Measurements from ENCODE around the gene HES3. TPM values are rescaled to one million over a fixed set of nuclear protein-coding genes. Genes with fewer than 3 reads are reported as not detected.
A peak's percentile ranks its signal among the peaks of the same experiment; 100 is the strongest.

Gene HES3
- total and polyA plus RNA-seq, 2 donors (not counting 1 experiment from before 2014, with no cell fraction given), result not detected

DNA sequence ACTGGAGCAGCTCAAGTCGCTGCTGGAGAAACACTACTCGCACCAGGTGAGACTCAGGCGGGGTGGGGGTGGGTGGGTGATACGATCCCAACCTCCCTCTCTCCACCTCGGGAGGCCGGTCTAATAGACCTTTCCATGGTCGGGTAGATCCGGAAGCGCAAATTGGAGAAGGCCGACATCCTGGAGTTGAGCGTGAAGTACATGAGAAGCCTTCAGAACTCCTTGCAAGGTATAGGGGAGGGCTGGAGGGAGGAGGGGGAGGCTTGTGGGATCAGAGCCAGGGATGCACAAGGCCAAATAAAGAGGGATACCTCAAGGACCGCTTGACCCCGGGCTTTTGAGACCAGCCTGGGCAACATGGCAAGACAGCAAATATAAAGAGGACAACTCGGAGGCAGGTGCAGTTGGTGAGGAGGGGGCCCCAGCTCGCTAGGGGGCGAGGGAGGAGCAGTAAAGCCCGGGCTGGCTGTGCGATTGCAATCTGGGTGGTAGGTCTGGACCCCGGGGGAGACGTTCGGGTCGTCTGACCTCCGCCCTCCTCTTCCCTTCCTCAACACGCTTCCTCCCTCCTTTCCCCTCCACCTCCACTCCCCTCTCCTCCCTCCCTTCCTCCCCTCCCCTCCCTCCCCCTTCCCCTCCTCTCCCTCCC lies 546 bp downstream of the HES3 start:
- peaks cover 17% of the 10 kb centered on the region for H3K4me1 Mint-ChIP-seq
- Histone ChIP-seq H3K9ac (ENCODE audit: low read length) (no peak overlapping the region), H3K27me3 (replicated peaks in 1 of 4; ENCODE audit: control extremely low read depth in 1 of 4, control insufficient read depth in 3 of 4, insufficient read depth in 4 of 4, low read length in 3 of 4) (peaks cover 0 to 84% (median 47%) of the 10 kb centered on the region in 4 experiments), H3K79me2 (ENCODE audit: control insufficient read depth, insufficient read depth, low read length) (no peaks in the 10 kb centered on the region), H2AFZ (ENCODE audit: insufficient read depth, low read depth, low read length, poor library complexity, severe bottlenecking) (no peak overlapping the region), H3K27ac (ENCODE audit: low read length in 2 of 2) (no peak overlapping the region), H3K36me3 (replicated peaks in 1 of 2; ENCODE audit: control extremely low read depth in 1 of 2, control insufficient read depth in 1 of 2, extremely low read depth in 1 of 2, insufficient read depth in 2 of 2, low read length in 1 of 2) (no peaks in the 10 kb centered on the region), H3K4me1 (ENCODE audit: control insufficient read depth in 2 of 2, insufficient read depth in 2 of 2, low read length in 2 of 2) (peaks cover 33% of the 10 kb centered on the region in 2 donors), H3K4me3 (ENCODE audit: control extremely low read depth in 1 of 5, extremely low read depth in 1 of 5, insufficient read depth in 1 of 5, low read depth in 2 of 5, low read length in 4 of 5) (no peak overlapping the region), H3K4me2 (replicated peaks; ENCODE audit: low read depth, low read length, poor library complexity, severe bottlenecking) (peak overlapping the region; percentile 54), H3K9me3 (ENCODE audit: control extremely low read depth in 1 of 3, control insufficient read depth in 2 of 3, insufficient read depth in 1 of 3, low read length in 2 of 3) (peaks cover 0 to 34% (median 0%) of the 10 kb centered on the region in 3 donors), H4K20me1 (ENCODE audit: control insufficient read depth, insufficient read depth, low read length, poor library complexity, severe bottlenecking) (peaks cover 6% of the 10 kb centered on the region)
- ChIA-PET CTCF (interaction anchor here (0.6 to 4.7 kb wide), 8 partner anchors 8 to 734 kb away, joined by 3 to 51 read pairs (median 4); partner anchors contain the start of gene ICMT), POLR2A (interaction anchor here (0.7 kb wide), 1 partner anchor 26 kb away, joined by 5 read pairs; no protein-coding TSS in a partner anchor)
- H3K27ac Mint-ChIP-seq, result peak overlapping the region; percentile 15
- no peak overlapping the region for H3K4me3 Mint-ChIP-seq
- H3K27me3 Mint-ChIP-seq, result peaks cover 39% of the 10 kb centered on the region
- intact Hi-C loops (cut with micrococcal nuclease), result loop anchor here (5.0 kb wide), 1 partner anchor 98 kb away; no protein-coding TSS in a partner anchor
- 4% methylated on average over 8 of the region's 24 CpGs for WGBS (ENCODE audit: insufficient coverage)
- ATAC-seq (ENCODE audit: low read depth) (no peak), DNase-seq (no peak)
- TF ChIP-seq EZH2 (IDR thresholded peaks at IDR 0.05; ENCODE audit: borderline replicate concordance, insufficient read depth, low read depth, low read length, poor library complexity, severe bottlenecking), result no peak
- no peak for TF ChIP-seq CTCF (IDR thresholded peaks at IDR 0.05)
- no peaks in the 10 kb centered on the region for H3K9me3 Mint-ChIP-seq (ENCODE audit: insufficient read depth)
